ENCODE measurements around the gene MAOA.

DNA sequence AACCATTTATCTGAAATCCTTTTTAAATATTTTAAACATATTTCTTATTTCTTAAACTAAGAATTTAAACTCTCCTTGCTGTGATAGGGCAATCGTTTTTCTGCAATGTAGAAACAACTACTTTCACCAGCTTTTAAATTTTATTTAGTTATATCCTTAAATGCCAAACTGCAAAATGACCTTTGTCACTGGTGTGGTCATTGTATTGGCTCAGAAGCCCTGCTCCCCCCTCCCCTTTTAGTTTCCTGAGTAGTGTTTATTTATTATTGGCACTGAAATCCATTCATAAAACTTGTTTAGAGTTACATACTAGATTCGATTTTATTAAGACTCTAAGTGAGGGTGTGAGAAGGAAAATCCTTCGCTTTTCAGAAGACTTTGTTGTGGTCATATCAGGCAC lies 23.0 kb downstream of the MAOA start:
- TF ChIP-seq SP1 (IDR thresholded peaks at IDR 0.05) (no peak), ELF4 (IDR thresholded peaks at IDR 0.05) (no peak), FOXK2 (IDR thresholded peaks at IDR 0.05) (no peak), SUZ12 (IDR thresholded peaks at IDR 0.05) (no peak)

Measured in HEK293T (cell line).